ENCODE data around the gene MRO.

DNA sequence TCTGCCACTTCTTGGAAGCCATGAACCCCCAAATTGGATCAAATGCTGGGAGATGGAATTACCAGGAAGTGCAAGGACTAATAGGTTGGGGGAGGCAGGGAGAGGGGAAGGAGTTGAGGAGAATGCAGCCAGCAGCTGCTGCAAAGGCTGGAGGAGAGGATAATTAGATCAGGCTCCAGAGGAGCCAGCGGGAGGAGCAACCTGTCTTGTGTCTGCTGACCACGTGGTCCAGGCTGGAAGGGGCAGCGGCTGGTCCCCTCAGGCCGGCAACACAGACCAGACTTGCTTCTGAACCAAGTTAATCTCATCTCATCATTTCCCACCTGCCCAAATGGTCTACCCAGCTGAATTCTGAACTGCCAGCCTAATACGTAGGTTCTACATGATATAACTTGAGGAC is 68.3 kb downstream of the MRO start:
- TF ChIP-seq, protein P1, sequence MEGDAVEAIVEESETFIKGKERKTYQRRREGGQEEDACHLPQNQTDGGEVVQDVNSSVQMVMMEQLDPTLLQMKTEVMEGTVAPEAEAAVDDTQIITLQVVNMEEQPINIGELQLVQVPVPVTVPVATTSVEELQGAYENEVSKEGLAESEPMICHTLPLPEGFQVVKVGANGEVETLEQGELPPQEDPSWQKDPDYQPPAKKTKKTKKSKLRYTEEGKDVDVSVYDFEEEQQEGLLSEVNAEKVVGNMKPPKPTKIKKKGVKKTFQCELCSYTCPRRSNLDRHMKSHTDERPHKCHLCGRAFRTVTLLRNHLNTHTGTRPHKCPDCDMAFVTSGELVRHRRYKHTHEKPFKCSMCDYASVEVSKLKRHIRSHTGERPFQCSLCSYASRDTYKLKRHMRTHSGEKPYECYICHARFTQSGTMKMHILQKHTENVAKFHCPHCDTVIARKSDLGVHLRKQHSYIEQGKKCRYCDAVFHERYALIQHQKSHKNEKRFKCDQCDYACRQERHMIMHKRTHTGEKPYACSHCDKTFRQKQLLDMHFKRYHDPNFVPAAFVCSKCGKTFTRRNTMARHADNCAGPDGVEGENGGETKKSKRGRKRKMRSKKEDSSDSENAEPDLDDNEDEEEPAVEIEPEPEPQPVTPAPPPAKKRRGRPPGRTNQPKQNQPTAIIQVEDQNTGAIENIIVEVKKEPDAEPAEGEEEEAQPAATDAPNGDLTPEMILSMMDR (IDR thresholded peaks at IDR 0.05): no peak
- no peak for TF ChIP-seq POLR2A (IDR thresholded peaks at IDR 0.05)

All from adrenal gland (tissue), 5 donors.